Retinal pigment epithelial cell (primary cell): Measurements from ENCODE around the gene NEDD4L.
"Not testable (repeated sequence)": the region's sequence is repeated elsewhere in the genome, so short reads cannot be mapped to it uniquely, and the experiment has no call there.

Experiments
- DNase-seq: peaks from one replicate; pipeline ENCODE4 v3.0.0-alpha.2; 2010; ENCODE audit warnings: low read depth
- H3K4me3 ChIP-seq: 2 replicates; pipeline ENCODE4 v1.5.1; 2011; ENCODE audit warnings: mild to moderate bottlenecking, low read length, control low read depth, moderate library complexity
- CTCF ChIP-seq: conservative IDR thresholded peaks from 2 replicates; pipeline ENCODE4 v1.5.1; 2011; ENCODE audit warnings: low read depth, low read length, control low read depth, inconsistent platforms

NEDD4L gene

GRCh38 chr18:58418361-58418760 lies 374.3 kb downstream of the NEDD4L start:
- no peak for TF ChIP-seq CTCF
- H3K4me3 ChIP-seq = no peak overlapping the region
- no peak for DNase-seq

DNA sequence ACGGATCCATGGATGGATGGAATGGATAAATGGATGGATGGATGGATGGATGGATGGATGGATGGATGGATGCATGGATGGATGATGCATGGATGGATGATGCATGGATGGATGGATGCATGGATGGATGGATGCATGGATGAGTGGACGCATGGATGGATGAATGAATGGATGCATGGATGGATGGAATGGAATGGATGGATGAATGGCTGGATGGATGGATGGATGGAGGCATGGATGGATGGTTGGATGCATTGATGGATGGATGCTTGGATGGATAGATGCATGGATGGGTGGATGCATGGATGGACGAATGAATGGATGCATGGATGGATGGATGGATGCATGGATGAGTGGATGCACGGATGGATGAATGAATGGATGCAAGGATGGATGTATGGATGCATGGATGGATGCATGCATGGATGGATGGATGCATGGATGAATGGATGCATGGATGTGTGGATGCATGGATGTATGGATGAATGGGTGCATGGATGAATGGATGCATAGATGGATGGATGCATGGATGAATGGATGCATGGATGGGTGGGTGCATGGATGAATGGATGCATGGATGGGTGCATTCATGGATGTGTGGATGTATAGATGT lies 375.7 kb downstream of the NEDD4L start:
- DNase-seq = no peak
- no peak for TF ChIP-seq CTCF
- no peak overlapping the region for H3K4me3 ChIP-seq

GRCh38 chr18:58426611-58427010 lies 382.6 kb downstream of the NEDD4L start:
- no peak for DNase-seq
- H3K4me3 ChIP-seq = no peak overlapping the region
- no peak for TF ChIP-seq CTCF

GRCh38 chr18:58427321-58427720 lies 383.3 kb downstream of the NEDD4L start:
- no peak for DNase-seq
- no peak overlapping the region for H3K4me3 ChIP-seq
- no peak for TF ChIP-seq CTCF

GRCh38 chr18:58429442-58429841 lies 385.4 kb downstream of the NEDD4L start:
- no peak overlapping the region for H3K4me3 ChIP-seq
- TF ChIP-seq CTCF = no peak
- no peak for DNase-seq

- no peak for TF ChIP-seq CTCF
- no peak for DNase-seq
- H3K4me3 ChIP-seq = no peak overlapping the region
Observed at GRCh38 chr18:58431215-58431614, 387.2 kb downstream of the NEDD4L start.

- no peak for TF ChIP-seq CTCF
- no peak overlapping the region for H3K4me3 ChIP-seq
- no peak for DNase-seq
Observed at GRCh38 chr18:58432050-58432727, 388.2 kb downstream of the NEDD4L start.

DNA sequence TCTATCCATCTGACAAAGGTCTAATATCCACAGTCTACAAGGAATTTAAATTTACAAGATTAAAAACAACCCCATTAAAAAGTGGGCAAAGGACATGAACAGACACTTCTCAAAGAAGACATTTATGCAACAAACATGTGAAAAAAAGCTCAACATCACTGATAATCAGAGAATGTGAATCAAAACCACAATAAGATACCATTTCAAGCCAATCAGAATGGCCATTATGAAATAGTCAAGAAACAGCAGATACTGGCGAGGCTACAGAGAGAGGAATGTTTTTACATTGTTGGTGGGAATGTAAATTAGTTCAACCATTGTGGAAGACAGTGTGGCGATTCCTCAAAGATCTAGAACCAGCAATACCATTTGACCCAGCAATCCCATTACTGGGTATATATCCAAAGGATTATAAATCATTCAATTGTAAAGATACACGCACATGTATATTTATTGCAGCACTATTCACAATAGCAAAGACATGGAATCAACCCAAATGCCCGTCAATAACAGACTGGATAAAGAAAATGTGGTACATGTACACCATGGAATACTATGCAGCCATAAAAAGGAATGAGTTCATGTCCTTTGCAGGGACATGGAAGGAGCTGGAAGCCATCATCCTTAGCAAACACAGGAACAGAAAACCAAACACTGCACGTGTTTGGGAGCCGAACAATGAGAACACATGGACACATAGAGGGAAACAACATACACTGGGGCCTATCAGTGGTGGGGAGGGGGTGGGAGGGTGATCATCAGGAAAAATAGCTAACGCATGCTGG lies 391.4 kb downstream of the NEDD4L start:
- not testable (repeated sequence) for DNase-seq, H3K4me3 ChIP-seq
